Right atrium auricular region (tissue), 2 donors: ENCODE measurements around the gene HSPA2. TPM values are rescaled to one million over a fixed set of nuclear protein-coding genes. Genes with fewer than 3 reads are reported as not detected.

Experiments
- DNase-seq: peaks from one replicate; pipeline ENCODE4 v3.0.0-alpha.2; 2019; ENCODE audit warnings: low spot score
- H3K27ac ChIP-seq, 2 donors: fragments of 200-600 bp; sonication (generic); 1 replicate in 1 of 2; 2 replicates in 1 of 2; pipeline ENCODE4 v1.5.1; 2016 to 2019
- H3K27me3 ChIP-seq, 2 donors: fragments of 200-600 bp; sonication (generic); one replicate each; pipeline versions ENCODE4 v1.5.1 to v1.6.0; 2017 to 2019
- H3K36me3 ChIP-seq: fragments of 200-600 bp; sonication (generic); one replicate; pipeline ENCODE4 v1.5.1; 2016
- H3K4me1 ChIP-seq, 2 donors: fragments of 200-600 bp; sonication (generic); one replicate each; pipeline versions ENCODE4 v1.5.1 to v1.6.0; 2017 to 2019
- H3K4me3 ChIP-seq, 2 donors: fragments of 200-600 bp; sonication (generic); 1 replicate in 1 of 2; 2 replicates in 1 of 2; pipeline ENCODE4 v1.5.1; 2017 to 2019; ENCODE audit warnings: mild to moderate bottlenecking in 1 of 2, moderate library complexity in 1 of 2
- H3K9me3 ChIP-seq, 2 donors: fragments of 200-600 bp; sonication (generic); one replicate each; pipeline ENCODE4 v1.5.1; 2019
- total RNA-seq, 2 donors: library from RNA; depleted of rRNA; stranded (reverse); fragments of >200 nt; gene quantifications; one replicate each; pipeline ENCODE4 v1.1.0, GENCODE V29; 2016
- TF ChIP-seq, protein P1 (sequence below), 2 donors: fragments of 200-600 bp; sonication (generic); IDR thresholded peaks; one replicate each; pipeline ENCODE4 v1.5.1; 2019; ENCODE audit warnings: antibody characterized with exemption in 2 of 2

HSPA2 gene
- total RNA-seq, 2 donors from 2014 or later: 64.9 to 151 TPM

- Histone ChIP-seq H3K27me3 (no peaks in the 10 kb centered on the region), H3K4me3 (no peak overlapping the region), H3K9me3 (no peaks in the 10 kb centered on the region), H3K4me1 (no peaks in the 10 kb centered on the region), H3K36me3 (no peaks in the 10 kb centered on the region), H3K27ac (no peak overlapping the region)
- DNase-seq: no peak
- TF ChIP-seq, protein P1, sequence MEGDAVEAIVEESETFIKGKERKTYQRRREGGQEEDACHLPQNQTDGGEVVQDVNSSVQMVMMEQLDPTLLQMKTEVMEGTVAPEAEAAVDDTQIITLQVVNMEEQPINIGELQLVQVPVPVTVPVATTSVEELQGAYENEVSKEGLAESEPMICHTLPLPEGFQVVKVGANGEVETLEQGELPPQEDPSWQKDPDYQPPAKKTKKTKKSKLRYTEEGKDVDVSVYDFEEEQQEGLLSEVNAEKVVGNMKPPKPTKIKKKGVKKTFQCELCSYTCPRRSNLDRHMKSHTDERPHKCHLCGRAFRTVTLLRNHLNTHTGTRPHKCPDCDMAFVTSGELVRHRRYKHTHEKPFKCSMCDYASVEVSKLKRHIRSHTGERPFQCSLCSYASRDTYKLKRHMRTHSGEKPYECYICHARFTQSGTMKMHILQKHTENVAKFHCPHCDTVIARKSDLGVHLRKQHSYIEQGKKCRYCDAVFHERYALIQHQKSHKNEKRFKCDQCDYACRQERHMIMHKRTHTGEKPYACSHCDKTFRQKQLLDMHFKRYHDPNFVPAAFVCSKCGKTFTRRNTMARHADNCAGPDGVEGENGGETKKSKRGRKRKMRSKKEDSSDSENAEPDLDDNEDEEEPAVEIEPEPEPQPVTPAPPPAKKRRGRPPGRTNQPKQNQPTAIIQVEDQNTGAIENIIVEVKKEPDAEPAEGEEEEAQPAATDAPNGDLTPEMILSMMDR (IDR thresholded peaks at IDR 0.05): no peak
Measured at GRCh38 chr14:64581363-64581762, 40.8 kb downstream of the HSPA2 start.

- no peaks in the 10 kb centered on the region for H3K9me3 ChIP-seq
- no peaks in the 10 kb centered on the region for H3K36me3 ChIP-seq
- H3K27ac ChIP-seq: no peak overlapping the region
- H3K27me3 ChIP-seq: no peaks in the 10 kb centered on the region
- H3K4me3 ChIP-seq: no peak overlapping the region
- H3K4me1 ChIP-seq: no peaks in the 10 kb centered on the region
- TF ChIP-seq, protein P1 (IDR thresholded peaks at IDR 0.05): no peak
- DNase-seq: no peak
Measured at GRCh38 chr14:64581817-64582216, 41.3 kb downstream of the HSPA2 start.

- H3K27ac ChIP-seq: no peak overlapping the region
Measured at GRCh38 chr14:64584190-64584589, 43.6 kb downstream of the HSPA2 start.

DNA sequence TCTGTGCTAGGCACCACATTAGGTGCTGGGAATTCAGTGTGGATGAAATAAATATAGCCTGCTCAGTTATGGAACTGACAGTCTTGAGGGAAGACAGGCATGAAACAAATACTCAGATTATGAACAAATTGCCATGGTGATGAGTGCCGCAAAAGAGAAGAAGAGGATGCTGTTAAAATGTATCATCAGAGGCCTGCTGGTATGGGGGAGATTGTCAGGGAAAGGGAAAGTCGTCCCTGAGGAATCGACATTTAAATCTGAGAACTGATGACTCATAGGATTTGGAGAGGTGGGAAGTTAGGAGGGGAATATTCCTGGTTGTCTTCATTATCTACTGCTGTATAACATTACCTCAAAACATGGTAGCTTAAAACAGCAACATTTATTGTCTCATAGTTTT, 51.3 kb downstream of the HSPA2 start:
- no peaks in the 10 kb centered on the region for H3K27me3 ChIP-seq
- H3K4me3 ChIP-seq: no peak overlapping the region
- H3K27ac ChIP-seq: no peak overlapping the region
- no peak for DNase-seq
- H3K4me1 ChIP-seq: no peaks in the 10 kb centered on the region
- TF ChIP-seq, protein P1 (IDR thresholded peaks at IDR 0.05): no peak
- no peaks in the 10 kb centered on the region for H3K9me3 ChIP-seq
- no peaks in the 10 kb centered on the region for H3K36me3 ChIP-seq

More at GRCh38 chr14:64584190-64584589, 43.6 kb downstream of the HSPA2 start:
- no peaks in the 10 kb centered on the region for H3K9me3 ChIP-seq
- TF ChIP-seq, protein P1 (IDR thresholded peaks at IDR 0.05): no peak
- no peak for DNase-seq
- H3K4me1 ChIP-seq: no peaks in the 10 kb centered on the region
- H3K27me3 ChIP-seq: no peaks in the 10 kb centered on the region
- no peaks in the 10 kb centered on the region for H3K36me3 ChIP-seq
- no peak overlapping the region for H3K4me3 ChIP-seq

Other genes starting within 250 kb of the HSPA2 start
- gene ESR2, start 246.4 kb upstream of the HSPA2 start, total RNA-seq: under 1 TPM; 0.20 to 0.30 TPM
- gene MTHFD1, start 152.4 kb upstream of the HSPA2 start, total RNA-seq: 10 to 100 TPM; 30.5 to 42.8 TPM
- under 1 TPM in 1 of 2 donors, not detected in 1; 0.24 TPM for gene AKAP5, start 75.2 kb upstream of the HSPA2 start, total RNA-seq
- gene ZBTB25, start 36.9 kb upstream of the HSPA2 start, total RNA-seq: 1 to 10 TPM; 5.0 to 9.2 TPM
- gene ZBTB1, start 36.0 kb upstream of the HSPA2 start, total RNA-seq: 10 to 100 TPM; 18.5 to 21.2 TPM
- under 1 TPM in 1 of 2 donors, not detected in 1; 0.31 TPM for gene PPP1R36, start 9.2 kb downstream of the HSPA2 start, total RNA-seq
- 10 to 100 TPM; 26.1 to 28.1 TPM for gene PLEKHG3, start 163.7 kb downstream of the HSPA2 start, total RNA-seq